ENCODE results near the gene TCEANC2.
"Not testable (repeated sequence)": the region's sequence is repeated elsewhere in the genome, so short reads cannot be mapped to it uniquely, and the experiment has no call there.

Gene TCEANC2

GRCh38 chr1:54052934-54053744 lies at the start of gene TCEANC2, which contains the start of gene TMEM59:
Gene TCEANC2 (plus strand): TSS chr1:54053608. CDS start chr1:54054423, 815 bp downstream.
Gene TMEM59 (minus strand): TSS chr1:54053204. CDS start chr1:54053188, 16 bp downstream.
- peak; percentile 99 for DNase-seq

- not testable (repeated sequence) for DNase-seq
Measured at GRCh38 chr1:54003750-54004480, 49.5 kb upstream of the TCEANC2 start.

- DNase-seq = no peak
Measured at GRCh38 chr1:54004481-54005049, 48.8 kb upstream of the TCEANC2 start.

- no peak for DNase-seq
Measured at GRCh38 chr1:54006508-54006907, 46.9 kb upstream of the TCEANC2 start.

GRCh38 chr1:54007613-54008012 lies 45.8 kb upstream of the TCEANC2 start:
- DNase-seq = no peak

GRCh38 chr1:54008876-54009275 lies 44.5 kb upstream of the TCEANC2 start:
- DNase-seq = no peak

- no peak for DNase-seq
Measured at GRCh38 chr1:54009406-54009805, 44.0 kb upstream of the TCEANC2 start.

- no peak for DNase-seq
Measured at GRCh38 chr1:54010415-54011117, 42.8 kb upstream of the TCEANC2 start.

- no peak for DNase-seq
Measured at GRCh38 chr1:54011316-54012007, 41.9 kb upstream of the TCEANC2 start.

- DNase-seq = no peak
Measured at GRCh38 chr1:54012008-54012325, 41.4 kb upstream of the TCEANC2 start.

- no peak for DNase-seq
Measured at GRCh38 chr1:54012863-54013262, 40.5 kb upstream of the TCEANC2 start.

GRCh38 chr1:54013393-54014008 lies 39.9 kb upstream of the TCEANC2 start:
- DNase-seq = no peak

GRCh38 chr1:54014009-54014629 lies 39.3 kb upstream of the TCEANC2 start:
- DNase-seq = no peak

GRCh38 chr1:54016343-54017282 lies 36.8 kb upstream of the TCEANC2 start:
- DNase-seq = no peak

- DNase-seq = no peak
Measured at GRCh38 chr1:54017979-54018378, 35.4 kb upstream of the TCEANC2 start, which contains the start of gene LDLRAD1. Gene LDLRAD1 (minus strand): TSS chr1:54018186. CDS start chr1:54018112, 74 bp downstream.

- DNase-seq = no peak
Measured at GRCh38 chr1:54018635-54019034, 34.8 kb upstream of the TCEANC2 start.

GRCh38 chr1:54019562-54020176 lies 33.7 kb upstream of the TCEANC2 start:
- not testable (repeated sequence) for DNase-seq

- DNase-seq = no peak
Measured at GRCh38 chr1:54024358-54024757, 29.1 kb upstream of the TCEANC2 start.

GRCh38 chr1:54024811-54025210 lies 28.6 kb upstream of the TCEANC2 start:
- not testable (repeated sequence) for DNase-seq

GRCh38 chr1:54027848-54028247 lies 25.6 kb upstream of the TCEANC2 start:
- no peak for DNase-seq
